ENCODE measurements around the gene ME2.
"Not testable (repeated sequence)": the region's sequence is repeated elsewhere in the genome, so short reads cannot be mapped to it uniquely, and the experiment has no call there.

GRCh38 chr18:51003174-51003573, 124.3 kb downstream of the ME2 start:
- not testable (repeated sequence) for TF ChIP-seq EP300 (IDR thresholded peaks at IDR 0.05); CTCF (IDR thresholded peaks at IDR 0.05); POLR2A (IDR thresholded peaks at IDR 0.05; ENCODE audit: low read depth)
